ENCODE results near the gene FXYD3.

Gene FXYD3

DNA sequence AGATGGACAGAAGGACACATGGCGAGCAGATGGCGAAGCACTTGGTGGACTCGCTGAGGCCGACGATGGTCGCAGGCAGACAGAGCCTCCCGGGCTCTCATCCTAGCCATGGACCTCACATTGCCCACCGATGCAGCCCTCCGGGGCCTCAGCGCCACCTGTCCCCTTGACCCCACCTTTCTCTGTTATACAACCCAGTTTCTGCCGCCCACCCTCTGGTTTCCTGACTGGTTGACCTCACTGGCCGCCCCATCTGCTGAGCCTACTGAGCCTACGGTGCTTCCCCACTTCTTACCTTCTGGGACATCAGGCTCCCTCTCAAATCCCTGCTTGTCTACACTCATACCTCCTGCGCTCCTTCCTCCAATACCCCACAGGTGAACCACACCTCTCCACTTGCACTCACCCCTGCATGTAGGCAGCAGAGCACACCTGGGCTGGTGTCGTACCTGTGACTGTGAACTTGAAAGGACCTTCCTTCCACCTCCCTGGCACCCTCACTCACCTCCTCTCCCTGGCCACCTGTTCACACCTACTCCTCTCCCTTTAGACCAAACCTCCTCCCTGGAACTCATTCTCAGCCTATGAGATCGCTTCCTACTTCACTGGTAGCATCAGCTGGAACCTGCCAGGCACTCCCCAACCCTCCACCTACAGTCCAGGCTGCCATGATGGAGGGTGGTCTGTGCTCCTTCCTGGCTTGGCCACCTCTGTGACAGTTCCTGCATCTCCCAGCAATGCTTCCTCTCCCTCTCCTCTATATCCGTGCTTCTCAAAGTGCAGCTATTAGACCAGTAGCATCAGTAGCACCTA is 38.0 kb upstream of the FXYD3 start:
- DNase-seq (ENCODE audit: insufficient read length, low spot score) (no peak), FAIRE-seq (no peak)

DNA sequence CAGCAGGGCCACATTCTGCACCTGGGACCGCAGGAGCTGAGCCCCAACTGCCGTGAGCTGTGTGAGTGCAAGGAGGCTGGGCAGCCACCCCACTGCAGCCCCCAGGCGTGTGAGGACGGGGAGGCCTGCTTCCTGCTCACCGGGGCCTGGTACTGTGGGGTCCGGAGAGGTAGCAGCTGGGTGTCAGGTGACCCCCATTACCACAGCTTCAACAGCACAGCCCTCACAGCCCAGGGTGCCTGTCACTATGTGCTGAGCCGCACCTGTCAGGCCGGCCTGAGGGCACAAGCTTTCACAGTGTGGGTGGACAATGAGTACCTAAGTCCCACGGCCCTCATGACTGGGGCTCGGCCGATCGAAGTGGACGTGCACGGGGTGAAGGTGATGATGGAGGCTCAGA is 35.8 kb upstream of the FXYD3 start:
- TF ChIP-seq, protein P1, sequence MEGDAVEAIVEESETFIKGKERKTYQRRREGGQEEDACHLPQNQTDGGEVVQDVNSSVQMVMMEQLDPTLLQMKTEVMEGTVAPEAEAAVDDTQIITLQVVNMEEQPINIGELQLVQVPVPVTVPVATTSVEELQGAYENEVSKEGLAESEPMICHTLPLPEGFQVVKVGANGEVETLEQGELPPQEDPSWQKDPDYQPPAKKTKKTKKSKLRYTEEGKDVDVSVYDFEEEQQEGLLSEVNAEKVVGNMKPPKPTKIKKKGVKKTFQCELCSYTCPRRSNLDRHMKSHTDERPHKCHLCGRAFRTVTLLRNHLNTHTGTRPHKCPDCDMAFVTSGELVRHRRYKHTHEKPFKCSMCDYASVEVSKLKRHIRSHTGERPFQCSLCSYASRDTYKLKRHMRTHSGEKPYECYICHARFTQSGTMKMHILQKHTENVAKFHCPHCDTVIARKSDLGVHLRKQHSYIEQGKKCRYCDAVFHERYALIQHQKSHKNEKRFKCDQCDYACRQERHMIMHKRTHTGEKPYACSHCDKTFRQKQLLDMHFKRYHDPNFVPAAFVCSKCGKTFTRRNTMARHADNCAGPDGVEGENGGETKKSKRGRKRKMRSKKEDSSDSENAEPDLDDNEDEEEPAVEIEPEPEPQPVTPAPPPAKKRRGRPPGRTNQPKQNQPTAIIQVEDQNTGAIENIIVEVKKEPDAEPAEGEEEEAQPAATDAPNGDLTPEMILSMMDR (IDR thresholded peaks at IDR 0.05; ENCODE audit: insufficient read depth, missing control alignments): no peak

More for the DNA sequence above, 38.0 kb upstream of the FXYD3 start:
- TF ChIP-seq, protein P1 (IDR thresholded peaks at IDR 0.05; ENCODE audit: insufficient read depth, missing control alignments): no peak

DNA sequence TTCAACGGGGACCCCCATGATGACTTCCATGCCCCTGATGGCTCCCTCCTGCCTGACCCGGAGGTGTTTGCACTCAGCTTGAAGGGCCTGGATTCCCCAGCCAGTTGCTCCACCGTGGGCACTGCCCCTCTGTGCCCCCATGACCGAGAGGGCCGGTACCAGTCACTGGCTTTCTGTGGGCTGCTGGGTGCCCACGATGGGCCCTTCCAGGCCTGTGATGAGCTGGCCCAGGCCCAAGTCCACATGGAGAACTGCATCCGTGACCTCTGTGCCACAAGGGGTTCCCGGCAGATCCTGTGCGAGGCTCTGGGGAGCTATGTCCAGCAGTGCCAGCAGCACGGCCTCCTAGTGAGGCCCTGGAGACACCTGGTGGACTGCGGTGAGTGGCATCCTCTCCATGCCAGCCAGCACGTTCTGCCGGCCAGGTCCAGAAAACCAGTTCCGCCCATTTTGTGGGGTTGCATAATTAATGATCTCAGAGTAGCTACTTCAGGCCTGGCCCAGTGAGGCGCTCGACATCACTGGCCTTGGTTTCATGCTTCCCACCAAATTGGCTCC is 34.9 kb upstream of the FXYD3 start:
- DNase-seq (ENCODE audit: insufficient read length, low spot score) (no peak), FAIRE-seq (no peak)
- TF ChIP-seq, protein P1 (IDR thresholded peaks at IDR 0.05; ENCODE audit: insufficient read depth, missing control alignments): no peak

More for the DNA sequence above, 35.8 kb upstream of the FXYD3 start:
- no peak for FAIRE-seq
- no peak for DNase-seq (ENCODE audit: insufficient read length, low spot score)

DNA sequence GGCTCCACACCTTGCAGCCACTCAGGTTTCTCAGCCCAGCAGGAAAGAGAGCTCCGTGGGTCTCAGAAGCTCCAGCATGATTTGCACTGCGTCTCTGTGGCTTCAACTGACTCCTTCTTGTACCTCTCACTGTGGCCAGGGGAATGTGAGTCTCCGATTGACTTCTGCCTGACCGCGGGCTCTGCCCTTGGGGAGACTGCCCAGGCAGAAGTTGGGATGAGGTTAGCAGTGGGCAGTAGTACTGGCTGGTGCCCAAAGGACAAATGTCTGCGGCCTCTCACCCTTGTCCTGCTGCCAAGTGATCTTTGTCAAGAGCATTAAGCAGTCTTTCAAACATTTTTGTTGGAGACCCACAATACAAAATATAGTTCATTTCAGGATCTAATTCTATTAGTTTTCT is 34.4 kb upstream of the FXYD3 start:
- no peak for FAIRE-seq
- no peak for DNase-seq (ENCODE audit: insufficient read length, low spot score)
- TF ChIP-seq, protein P1 (IDR thresholded peaks at IDR 0.05; ENCODE audit: insufficient read depth, missing control alignments): no peak

DNA sequence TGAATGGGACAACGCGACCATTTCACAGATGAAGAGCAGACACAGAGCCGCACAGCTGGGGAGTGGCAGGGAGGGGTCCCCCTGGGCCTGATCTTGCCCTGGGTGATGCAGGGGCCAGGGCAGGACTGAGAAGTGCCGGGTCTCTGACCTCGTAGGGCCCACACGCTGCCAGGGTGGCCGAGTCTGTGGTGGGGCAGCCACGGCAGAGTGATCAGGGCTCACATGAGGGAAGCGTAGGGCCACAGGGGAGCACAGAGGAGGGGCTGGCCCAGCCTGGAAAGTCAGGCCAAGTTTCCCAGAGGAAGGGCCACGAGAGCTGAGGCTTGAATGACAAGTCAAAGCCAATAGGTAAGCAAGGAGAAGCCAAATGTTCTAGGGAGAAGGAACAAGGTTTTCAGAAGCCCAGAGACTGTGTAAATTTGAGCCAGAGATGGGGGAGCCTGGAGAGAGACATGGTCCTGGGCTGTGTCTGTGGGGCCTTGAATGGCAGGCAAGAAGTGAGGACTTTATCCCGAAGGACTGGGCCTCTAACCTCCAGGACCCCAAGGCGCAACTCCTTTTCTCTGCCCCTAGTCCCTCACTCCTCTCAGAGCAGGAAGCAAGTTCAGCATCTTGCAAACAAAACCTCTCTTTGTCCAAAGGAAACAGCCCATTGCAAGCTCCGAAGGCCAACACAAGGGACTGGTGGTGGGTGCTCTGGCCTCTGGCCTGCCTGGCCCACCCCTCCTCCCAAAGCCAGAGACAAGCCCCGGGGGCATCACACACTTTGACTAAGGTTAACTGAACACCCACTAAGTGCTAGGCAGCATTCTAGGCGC is 31.7 kb upstream of the FXYD3 start:
- TF ChIP-seq, protein P1 (IDR thresholded peaks at IDR 0.05; ENCODE audit: insufficient read depth, missing control alignments): no peak
- DNase-seq (ENCODE audit: insufficient read length, low spot score) (no peak), FAIRE-seq (no peak)

DNA sequence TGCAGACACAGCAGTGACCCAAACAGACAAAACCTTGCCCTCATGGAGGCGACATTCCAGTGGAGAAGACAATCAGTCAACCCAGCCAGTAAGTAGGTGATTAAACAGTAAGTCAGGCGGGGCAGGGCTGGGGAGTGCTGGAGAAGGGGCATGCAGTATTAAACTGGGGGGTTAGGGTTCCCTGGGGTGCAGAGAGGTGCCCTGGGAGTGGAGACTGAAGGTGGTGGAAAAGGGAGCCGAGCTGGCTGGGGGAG is 31.2 kb upstream of the FXYD3 start:
- TF ChIP-seq, protein P1 (IDR thresholded peaks at IDR 0.05; ENCODE audit: insufficient read depth, missing control alignments): no peak
- no peak for FAIRE-seq
- no peak for DNase-seq (ENCODE audit: insufficient read length, low spot score)
